Fibroblast of skin of scalp (primary cell): ENCODE data around the gene TTC38.

Source experiments
- DNase-seq: peaks from one replicate; pipeline ENCODE4 v3.0.0-alpha.2; 2013

Gene TTC38

DNA sequence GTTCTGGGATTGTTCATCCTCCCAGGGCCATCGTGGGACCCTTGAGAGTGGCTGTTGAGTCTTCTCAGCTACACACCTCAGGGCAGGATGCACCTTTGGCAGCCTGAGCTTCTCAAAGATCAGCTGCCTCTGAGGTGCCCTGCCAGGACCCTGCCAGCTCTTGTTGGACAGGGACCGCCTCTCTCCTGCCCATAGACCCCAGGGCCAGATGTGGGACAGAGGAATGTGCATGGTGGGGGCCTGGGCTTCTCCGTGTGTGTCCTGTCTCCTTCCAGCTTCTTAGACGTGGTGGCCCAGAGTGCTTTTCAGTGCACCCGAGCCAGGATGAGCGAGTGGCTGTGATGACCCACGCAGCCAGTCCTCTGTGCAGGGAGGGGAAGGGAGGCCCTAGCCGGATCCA is 61.8 kb downstream of the TTC38 start:
- DNase-seq, result no peak

DNA sequence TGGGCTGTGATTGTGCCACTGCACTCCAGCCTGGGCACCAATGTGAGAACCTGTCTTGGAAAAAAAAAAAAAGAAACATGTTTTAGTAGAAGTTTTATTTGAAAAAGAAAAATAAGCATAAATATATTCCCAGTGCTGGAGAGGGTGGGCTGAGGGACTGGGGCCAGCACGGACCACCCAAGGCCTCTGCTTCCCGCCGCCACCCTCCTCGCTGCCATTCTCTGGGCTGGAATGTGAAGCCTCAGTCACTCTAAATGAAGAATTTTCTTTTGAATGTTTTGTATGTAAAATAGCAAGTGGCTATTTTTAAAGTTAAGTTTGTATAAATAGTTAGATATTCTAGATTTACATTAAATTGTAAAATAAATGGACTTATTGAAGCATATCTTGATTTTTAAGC is 62.6 kb downstream of the TTC38 start:
- DNase-seq, result no peak

DNA sequence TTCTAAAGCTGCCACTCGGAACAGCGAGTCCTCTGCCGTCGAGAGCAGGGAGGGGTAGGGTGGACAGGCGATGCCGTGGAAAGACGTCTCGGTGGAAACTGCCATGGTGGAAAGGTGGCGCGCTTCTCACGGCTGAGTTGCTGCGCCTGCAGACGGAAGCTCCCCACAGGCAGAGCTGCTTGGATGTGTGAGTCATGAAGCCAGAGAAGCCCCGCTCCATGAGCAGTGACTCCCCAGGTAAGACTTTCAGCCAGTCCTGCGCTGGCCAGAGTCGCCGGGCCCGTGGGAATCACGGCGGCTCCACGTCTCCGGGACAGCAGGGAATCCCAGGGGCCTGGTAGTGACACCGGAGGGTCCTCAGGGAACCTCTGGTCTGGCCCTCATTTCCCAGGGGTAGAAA is 63.7 kb downstream of the TTC38 start:
- no peak for DNase-seq

DNA sequence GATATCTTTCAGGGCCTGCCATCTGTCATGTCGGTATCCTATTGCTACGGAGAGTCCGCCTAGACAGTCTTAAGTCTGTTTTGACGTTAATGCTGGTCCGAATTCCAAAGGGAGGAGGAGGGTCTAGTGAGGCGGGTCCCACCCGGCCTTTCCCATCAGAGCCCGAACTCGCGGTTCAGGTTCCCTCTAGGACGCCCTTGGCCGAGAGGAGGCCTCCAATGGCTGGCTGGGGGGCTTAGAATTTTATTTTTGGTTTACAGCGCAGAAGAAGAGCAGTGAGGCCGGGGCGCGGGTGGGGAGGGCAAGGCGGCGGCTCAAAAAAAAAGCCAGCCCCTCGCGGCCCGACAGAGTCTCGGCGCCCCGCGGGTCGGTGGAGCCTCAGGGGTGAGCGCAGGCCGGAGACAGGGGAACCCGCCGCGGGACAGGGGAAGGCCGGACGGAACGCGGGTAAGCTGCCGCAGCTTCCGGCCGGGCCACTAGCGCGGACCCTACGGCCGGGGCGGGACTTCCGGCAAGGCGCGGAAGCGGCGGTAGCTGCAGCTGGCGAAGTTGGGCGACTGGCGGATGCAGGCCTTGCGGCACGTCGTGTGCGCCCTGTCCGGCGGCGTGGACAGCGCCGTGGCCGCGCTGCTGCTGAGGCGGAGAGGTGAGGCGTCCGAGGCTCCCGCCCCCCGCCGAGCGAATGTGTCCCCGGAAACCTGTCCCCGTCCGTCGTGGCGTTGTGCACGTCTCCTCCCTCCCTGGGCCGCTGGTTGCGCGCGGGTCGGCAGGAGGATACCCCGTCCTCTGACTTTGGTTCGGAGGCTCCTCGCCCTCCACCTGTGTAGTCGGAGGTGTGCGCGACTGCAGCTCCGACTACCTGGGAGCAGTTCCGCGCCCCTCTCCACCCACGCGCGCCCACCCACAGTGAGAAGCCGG is 67.7 kb downstream of the TTC38 start, which contains the start of gene TRMU:
TRMU (plus strand) TSS at position 514 of the 918 bp plus-strand sequence; CDS start at position 565, 51 bp downstream.
- peak; percentile 89 for DNase-seq

DNA sequence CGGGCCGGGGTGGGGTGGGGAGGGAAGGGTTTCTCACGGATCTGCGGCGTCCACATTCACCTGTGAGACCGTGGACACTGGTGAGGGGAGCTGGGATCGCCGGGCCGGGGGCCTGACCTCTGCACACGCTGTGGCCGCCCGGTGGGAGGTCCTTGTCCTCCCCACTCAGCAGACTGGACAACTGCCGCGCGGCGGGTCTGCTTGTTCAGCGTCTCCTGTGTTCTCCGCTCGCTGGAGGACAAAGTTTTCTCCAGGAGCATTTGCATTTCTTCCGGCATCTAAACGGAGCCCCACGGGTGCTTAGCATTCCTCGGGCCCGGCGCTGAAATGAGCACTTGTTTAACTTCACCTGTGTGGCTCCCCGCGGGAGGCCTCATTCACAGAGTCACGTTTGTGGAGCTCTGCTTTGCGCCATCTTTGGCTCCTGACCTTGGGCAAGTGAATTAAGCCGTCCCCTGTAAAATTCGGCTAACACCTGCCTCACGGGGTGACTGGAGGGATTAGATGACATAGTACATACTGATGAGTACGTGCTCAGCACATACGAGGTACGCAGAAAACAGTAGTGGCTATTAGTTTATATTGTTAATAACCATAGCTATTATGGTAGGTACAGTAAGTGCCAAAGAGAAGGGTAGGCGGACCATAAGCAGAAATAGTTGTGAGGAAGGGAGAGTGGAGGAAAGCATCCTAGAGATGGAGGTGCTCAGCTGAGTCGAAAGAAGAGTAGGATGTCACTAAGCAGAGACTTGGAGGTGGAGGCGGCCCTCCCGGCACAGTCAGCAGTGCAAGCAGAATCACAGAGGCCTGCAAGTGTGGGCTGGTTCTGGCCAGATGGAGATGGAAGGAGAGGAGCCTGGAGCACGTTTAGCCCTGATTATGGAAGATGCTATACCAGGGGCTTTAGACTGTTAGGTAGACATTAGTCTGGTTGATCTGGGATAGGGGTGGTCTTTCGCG is 68.6 kb downstream of the TTC38 start:
- no peak for DNase-seq

DNA sequence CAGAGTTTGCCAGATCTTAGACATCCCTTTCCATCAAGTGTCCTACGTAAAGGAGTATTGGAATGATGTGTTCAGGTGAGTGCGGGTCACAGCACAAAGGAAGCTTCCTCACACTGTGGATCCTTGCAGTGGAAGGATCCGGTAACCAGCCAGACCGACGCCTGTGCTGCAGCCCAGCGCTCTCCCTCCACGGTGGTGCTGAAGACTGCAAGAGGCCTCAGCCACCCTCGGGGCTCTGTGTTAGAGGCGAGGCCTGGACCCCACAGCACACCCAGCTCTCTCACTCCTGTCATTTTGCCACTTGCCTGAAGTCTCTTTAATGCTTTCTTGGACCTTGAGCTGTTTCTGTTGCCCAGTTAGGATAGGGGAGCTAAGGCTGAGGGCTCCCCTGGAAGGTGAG is 70.1 kb downstream of the TTC38 start:
- DNase-seq, result no peak

DNA sequence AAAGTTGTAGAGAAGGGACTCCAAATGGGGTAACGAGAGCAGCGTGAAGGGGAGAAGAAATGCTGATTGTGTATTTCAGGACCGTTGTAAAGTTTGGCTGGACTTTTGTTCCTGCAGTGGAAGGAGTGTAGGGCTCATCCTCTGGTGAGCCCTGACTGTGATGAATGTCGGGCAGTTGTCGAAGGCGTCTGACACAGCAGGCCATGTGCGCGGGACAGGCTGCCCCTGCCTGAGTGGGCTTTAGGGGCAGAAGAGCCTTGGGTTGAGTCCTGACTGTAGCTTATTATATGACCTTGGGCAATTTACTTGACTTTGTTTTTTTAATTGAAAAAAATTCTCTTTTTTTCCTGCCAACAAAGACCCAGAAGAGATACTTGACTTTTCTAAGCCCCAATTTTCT is 70.8 kb downstream of the TTC38 start:
- DNase-seq, result no peak

DNA sequence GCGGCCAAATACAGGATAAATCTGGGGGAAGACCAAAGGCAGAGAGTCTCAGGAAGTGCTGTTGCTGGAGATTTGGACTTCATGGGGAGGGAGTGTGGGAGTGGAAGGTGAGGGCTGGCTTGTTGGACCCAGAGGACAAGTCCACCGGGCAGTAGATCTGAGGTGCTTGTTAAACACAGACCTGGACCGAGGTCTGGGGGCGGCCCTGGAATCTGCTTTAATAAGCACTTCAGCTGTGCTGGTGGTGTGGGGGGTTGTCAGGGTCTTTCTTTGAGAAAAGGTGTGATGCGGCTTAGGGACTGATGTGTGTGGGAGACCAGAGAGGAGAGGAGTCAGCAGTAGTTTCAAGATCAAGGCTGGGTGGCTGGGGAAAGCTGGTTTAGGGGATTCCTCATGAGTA is 72.1 kb downstream of the TTC38 start:
- DNase-seq, result no peak

DNA sequence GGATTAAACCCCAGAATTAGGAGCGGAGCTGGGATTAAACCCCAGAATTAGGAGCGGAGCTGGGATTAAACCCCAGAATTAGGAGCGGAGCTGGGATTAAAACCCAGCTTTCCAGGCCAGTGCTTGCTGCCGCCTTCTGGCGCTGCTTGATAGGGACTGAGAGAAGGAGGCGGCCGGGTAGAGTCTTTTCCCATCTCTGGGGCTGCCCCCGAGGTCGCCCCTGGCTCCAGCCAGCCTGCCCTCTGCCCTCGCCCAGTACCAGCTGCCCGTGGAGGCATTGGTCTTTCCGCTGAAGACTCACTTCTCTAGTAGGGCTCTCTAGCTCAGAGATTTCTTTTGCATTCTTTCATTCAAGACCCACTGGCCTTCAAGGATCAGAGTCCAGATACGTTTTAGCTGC is 72.9 kb downstream of the TTC38 start:
- DNase-seq, result no peak
